Hematopoietic multipotent progenitor cell treated with erythropoietin and hydrocortisone succinate and interleukin-3 and kit ligand, for 6 days (in vitro differentiated cells): ENCODE results near the gene CYP4F8.
"Not testable (repeated sequence)": the region's sequence is repeated elsewhere in the genome, so short reads cannot be mapped to it uniquely, and the experiment has no call there.

Experiments
- DNase-seq: peaks from one replicate; pipeline ENCODE4 v3.0.0-alpha.2; 2015

CYP4F8 gene

GRCh38 chr19:15644816-15645215, 29.8 kb downstream of the CYP4F8 start:
- no peak for DNase-seq

GRCh38 chr19:15649526-15649925, 34.5 kb downstream of the CYP4F8 start:
- DNase-seq, result no peak

- not testable (repeated sequence) for DNase-seq
Observed at GRCh38 chr19:15650123-15650522, 35.1 kb downstream of the CYP4F8 start.

- DNase-seq, result no peak
Observed at GRCh38 chr19:15651791-15652190, 36.8 kb downstream of the CYP4F8 start.

GRCh38 chr19:15652559-15653278, 37.7 kb downstream of the CYP4F8 start:
- no peak for DNase-seq

GRCh38 chr19:15656467-15656866, 41.4 kb downstream of the CYP4F8 start:
- no peak for DNase-seq

GRCh38 chr19:15663247-15663646, 48.2 kb downstream of the CYP4F8 start:
- no peak for DNase-seq

GRCh38 chr19:15666186-15666585, 51.2 kb downstream of the CYP4F8 start:
- DNase-seq, result no peak

- peak; percentile 30 for DNase-seq
Observed at GRCh38 chr19:15666883-15667282, 51.9 kb downstream of the CYP4F8 start.

GRCh38 chr19:15669440-15669839, 54.4 kb downstream of the CYP4F8 start:
- no peak for DNase-seq

GRCh38 chr19:15669891-15670290, 54.9 kb downstream of the CYP4F8 start:
- no peak for DNase-seq

GRCh38 chr19:15671237-15671821, 56.3 kb downstream of the CYP4F8 start:
- no peak for DNase-seq

GRCh38 chr19:15671891-15672579, 57.0 kb downstream of the CYP4F8 start:
- DNase-seq, result no peak

- DNase-seq, result peak; percentile 92
Observed at GRCh38 chr19:15672580-15673175, 57.7 kb downstream of the CYP4F8 start, which contains the start of gene CYP4F12. TSS of gene CYP4F12 (plus strand) at chr19:15673087. CDS start at chr19:15673530, 443 bp downstream.

- DNase-seq, result peak; percentile 32
Observed at GRCh38 chr19:15673176-15673654, 58.2 kb downstream of the CYP4F8 start.

- DNase-seq, result no peak
Observed at GRCh38 chr19:15675560-15675959, 60.5 kb downstream of the CYP4F8 start.

GRCh38 chr19:15679089-15679488, 64.1 kb downstream of the CYP4F8 start:
- no peak for DNase-seq

- DNase-seq, result not testable (repeated sequence)
Observed at GRCh38 chr19:15679865-15680264, 64.8 kb downstream of the CYP4F8 start.
